Activated CD8-positive, alpha-beta memory T cell treated with anti-CD3 and anti-CD28 coated beads, Interleukin-2, amount 50 U/mL, for 24 hours (primary cell): ENCODE data around the gene WDR6.
A peak's percentile ranks its signal among the peaks of the same experiment; 100 is the strongest.

Experiments used
- DNase-seq: peaks from one replicate; pipeline ENCODE4 v3.0.0-alpha.2; 2020; ENCODE audit errors: extremely low read depth

WDR6 gene, protein sequence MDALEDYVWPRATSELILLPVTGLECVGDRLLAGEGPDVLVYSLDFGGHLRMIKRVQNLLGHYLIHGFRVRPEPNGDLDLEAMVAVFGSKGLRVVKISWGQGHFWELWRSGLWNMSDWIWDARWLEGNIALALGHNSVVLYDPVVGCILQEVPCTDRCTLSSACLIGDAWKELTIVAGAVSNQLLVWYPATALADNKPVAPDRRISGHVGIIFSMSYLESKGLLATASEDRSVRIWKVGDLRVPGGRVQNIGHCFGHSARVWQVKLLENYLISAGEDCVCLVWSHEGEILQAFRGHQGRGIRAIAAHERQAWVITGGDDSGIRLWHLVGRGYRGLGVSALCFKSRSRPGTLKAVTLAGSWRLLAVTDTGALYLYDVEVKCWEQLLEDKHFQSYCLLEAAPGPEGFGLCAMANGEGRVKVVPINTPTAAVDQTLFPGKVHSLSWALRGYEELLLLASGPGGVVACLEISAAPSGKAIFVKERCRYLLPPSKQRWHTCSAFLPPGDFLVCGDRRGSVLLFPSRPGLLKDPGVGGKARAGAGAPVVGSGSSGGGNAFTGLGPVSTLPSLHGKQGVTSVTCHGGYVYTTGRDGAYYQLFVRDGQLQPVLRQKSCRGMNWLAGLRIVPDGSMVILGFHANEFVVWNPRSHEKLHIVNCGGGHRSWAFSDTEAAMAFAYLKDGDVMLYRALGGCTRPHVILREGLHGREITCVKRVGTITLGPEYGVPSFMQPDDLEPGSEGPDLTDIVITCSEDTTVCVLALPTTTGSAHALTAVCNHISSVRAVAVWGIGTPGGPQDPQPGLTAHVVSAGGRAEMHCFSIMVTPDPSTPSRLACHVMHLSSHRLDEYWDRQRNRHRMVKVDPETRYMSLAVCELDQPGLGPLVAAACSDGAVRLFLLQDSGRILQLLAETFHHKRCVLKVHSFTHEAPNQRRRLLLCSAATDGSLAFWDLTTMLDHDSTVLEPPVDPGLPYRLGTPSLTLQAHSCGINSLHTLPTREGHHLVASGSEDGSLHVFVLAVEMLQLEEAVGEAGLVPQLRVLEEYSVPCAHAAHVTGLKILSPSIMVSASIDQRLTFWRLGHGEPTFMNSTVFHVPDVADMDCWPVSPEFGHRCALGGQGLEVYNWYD

DNA sequence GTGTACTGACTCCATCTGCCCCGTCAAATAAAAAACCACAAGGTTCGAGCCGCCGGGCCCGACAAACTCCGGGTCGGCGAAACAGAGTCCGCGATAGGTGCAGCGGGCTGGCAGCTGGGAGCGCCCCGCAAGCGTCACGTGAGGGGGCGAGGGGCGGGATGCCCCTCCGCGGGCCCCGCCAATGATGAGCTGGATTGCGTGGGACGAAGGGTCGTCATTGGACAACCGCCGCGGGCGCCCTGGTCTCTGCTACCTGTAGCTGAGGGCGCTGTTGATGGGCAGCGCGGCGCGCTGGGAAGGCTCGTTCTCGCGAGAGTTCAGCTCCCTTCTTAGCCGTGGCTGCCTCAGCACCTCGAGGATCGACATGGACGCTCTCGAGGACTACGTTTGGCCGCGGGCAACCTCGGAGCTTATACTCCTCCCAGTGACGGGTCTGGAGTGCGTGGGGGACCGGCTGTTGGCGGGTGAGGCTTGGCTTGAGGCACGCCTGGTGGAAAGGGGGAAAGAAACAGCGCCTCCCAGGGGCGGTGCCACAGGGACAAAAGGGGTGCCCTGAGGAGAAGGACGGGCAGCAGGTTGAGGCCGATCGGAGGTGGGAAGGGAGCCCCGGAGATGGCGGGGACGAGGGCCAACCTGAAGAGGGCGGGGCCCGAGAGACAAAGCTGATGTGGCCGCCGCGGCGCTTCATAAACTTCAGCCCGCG lies at the start of gene WDR6:
TSS of gene WDR6 (plus strand) at position 324 of the 703 bp plus-strand sequence. CDS start at position 365, 41 bp downstream.
- peak; percentile 96 for DNase-seq

DNA sequence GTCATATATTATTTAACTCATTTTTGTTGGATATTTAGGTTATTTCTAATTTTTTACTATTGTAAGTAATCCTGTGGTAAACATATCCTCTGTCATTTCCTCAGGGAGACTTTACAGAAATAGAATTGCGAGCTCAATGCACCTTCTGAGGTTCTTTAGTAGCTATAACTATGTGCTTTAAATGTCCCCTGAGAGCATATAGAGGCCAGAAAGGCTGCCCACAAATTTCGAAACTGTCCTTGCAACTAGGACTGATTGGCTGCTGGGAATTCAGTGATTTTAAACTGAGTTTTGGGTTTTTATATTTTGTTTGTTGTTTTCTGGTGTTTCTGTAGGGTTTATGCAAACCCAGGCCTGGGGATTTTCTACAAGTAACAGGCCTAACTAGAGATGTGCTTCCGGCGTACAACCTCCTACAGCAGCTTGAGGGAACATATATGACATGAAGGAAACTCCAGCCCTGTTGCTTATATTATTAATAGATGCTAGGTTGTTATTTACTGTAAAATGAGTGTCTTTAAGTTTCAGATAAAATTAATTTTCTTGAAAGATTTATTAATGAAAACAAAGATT lies 46.3 kb upstream of the WDR6 start:
- DNase-seq, result no peak

DNA sequence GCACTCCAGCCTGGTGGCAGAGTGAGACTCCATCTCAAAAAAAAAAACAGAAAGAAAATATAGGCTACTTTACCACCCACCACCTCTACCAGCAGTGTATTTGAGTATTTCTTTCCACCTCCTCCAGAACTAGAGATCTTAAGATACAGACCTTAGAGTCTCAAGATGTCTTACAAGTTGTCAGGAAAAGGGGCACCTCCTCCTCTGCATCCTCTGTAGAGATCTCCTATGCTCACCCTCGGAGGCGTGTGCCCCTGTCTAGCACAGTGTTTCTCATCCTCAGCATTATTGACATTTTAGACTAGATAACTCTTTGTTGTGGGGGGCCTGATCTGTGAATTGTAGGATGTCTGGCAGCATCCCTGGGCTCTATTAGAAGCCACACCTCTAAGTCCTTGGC lies 44.9 kb upstream of the WDR6 start:
- no peak for DNase-seq

DNA sequence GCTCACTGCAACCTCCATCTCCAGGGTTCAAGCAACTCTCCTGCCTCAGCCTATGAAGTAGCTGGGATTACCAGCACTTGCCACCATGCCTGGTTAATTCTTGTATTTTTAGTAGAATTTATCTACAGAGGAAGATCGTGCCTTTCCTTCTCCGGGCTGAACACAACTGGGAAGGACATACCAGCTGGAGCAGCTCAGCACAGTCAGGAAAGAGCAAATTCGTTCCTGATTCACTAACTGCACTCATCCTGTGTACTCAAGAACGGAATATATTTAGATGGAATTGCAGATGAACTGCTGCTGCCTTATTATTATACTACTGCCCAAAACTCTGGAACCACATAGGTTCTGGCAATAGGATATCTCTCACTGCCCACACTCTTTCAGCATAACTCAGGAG lies 44.3 kb upstream of the WDR6 start:
- no peak for DNase-seq

DNA sequence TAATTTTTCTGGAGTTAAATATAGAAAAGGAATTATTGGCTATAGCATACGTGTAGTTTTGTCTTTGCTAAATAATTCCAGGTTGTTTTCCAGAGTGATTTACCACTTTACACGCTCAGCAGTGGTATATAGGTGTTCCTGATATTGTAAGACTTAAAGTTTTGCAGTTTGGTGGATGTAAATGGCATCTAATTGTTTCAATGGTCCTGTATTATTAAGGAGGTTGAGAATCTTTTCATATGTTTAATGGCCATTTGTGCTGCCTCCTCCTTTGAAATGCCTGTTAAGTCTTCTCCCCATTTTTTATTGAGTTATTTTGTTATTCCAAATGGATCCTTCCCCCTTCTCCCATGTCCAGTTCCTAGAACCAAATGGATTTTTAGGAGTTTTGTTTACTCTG lies 43.6 kb upstream of the WDR6 start:
- no peak for DNase-seq

DNA sequence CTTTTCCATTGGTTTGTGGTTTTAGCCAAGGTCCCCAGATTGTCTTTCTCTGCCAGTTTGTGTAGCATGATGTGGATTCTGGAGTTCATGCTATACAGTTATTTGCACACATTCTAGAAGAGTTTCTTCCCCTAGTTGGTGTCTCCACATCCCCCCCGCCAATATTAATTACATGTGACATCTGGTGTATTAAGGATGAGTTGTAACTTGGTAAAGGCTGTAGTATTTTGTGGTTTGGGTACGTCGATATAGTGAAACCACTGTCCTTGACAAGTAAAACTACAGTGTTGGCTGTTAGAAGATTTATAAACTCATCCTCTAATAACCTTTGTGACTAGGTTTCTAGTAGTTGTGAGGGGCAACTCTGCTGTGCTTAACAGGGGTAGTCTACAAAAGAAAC lies 40.8 kb upstream of the WDR6 start:
- DNase-seq, result no peak

DNA sequence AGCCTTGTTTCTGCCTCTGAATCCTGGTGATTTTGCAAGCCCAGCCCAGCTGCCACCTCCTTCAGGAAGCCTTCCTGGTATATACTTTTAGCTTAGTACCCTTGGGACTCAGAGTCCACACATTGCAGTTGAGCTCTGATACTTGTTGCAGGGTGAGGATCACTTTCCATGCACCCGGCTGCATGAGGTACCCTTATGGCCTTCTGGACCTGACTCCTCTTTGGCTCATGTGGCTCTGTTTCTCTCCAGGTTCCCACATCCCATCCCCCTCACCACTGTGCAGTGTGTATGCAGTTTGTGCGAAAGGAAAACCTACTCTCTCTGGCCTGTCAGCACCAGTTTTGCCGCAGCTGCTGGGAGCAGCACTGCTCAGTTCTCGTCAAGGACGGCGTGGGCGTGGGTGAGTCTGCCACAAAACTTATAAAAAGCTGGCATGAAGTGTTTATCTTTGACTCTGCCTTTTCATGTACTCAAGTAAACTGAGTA lies 40.3 kb upstream of the WDR6 start:
- no peak for DNase-seq

DNA sequence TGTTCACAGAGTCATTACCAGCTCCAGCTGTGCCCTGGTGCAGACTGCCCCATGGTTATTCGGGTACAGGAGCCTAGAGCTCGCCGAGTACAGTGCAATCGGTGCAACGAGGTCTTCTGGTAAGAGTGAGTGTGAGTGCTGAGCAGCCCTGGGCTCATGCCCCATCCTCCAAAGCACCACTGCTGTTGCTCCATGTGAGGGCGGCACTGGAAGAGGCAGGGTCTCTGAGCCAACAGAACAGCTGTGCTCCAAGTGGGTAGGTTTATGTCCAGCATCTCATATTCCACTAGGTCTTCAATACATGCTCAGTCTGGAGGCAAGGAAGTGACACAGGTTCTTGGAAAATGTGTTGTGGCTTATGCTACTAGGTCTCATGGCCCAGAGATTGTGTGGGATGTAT lies 36.6 kb upstream of the WDR6 start:
- DNase-seq, result no peak

DNA sequence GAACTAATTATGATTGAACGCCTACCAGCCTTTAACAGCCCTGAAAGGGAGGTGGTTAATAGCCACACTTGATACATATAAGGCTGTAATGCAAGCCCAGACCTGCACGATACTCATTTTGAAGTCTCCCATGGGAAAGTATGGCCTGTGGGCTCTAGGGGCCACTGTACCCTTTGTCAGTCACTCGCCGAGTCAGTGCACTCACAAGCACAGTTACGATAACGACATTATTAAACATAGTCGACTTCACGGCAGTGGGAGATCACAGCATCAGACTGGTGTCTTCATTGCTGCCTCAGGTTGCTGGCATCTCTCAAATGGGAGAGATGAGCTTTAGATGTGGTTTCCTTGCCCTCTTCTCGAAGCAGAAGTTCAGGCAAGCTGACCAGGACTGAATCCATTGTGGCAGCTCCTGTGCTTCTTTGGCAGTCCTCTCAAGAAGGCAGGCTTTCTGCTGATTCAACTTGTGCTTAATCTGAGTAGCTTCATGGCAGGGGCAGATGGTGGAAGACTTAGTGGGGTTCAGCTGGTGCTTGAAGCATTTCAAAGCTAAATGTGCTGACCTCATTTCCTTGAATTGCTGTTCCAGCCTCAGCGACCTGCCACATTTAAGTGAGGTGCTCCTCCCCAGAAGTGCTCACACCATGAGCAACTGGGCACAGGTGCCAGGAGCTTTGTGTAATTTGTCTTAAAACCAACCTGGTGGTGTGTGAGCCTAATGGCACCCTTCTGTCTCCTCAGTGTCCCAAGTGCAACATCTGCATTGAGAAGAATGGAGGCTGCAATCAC lies 32.9 kb upstream of the WDR6 start:
- DNase-seq, result no peak

DNA sequence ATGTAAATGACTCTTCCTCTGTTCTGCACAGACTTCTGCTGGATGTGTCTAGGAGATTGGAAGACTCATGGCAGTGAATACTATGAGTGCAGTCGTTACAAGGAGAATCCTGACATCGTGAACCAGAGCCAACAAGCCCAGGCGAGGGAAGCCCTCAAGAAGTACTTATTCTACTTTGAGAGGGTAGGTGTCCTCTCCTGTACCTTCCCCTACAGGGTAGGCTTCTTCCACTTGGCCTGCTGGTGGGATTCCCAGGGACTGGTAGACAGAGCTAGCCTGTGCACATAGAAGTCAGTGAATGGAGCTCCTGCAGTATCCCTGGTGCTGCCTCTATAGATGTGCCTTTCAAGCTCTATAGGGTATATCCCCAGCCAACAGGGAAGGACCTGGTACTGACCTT lies 27.7 kb upstream of the WDR6 start:
- DNase-seq, result no peak

DNA sequence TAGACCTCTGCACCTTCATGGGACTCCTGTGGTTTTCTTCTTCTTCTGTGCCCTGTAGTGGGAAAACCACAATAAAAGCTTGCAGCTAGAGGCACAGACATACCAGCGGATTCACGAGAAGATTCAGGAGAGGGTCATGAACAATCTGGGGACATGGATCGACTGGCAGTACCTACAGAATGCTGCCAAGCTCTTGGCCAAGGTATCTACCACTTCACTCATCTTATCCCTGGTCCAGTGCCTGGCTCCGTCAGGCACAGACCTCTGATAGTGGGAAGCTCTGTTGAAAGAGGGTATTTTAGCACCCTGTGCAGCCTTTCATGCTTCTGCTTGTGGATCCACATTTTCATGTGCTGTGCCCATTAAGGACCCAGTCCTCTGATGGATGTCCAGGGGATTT lies 26.9 kb upstream of the WDR6 start:
- DNase-seq, result no peak

DNA sequence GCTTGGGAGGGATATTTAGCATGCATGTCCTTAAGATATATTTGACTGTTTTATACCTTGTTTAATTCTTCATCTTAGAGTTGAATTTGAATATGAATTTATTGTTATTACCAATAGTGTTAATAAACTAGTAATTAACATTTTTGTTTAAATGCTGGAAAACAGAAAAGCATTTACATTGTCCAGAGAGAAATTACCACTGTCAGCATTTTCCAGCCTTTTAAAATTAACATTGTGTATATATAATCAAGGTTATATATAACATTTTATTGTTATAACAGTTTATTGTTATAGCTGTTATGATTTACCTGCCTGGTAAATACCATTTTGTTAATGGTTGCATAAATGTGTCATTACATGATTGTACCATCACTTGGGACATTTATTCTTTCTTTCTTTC lies 25.2 kb upstream of the WDR6 start:
- no peak for DNase-seq

DNA sequence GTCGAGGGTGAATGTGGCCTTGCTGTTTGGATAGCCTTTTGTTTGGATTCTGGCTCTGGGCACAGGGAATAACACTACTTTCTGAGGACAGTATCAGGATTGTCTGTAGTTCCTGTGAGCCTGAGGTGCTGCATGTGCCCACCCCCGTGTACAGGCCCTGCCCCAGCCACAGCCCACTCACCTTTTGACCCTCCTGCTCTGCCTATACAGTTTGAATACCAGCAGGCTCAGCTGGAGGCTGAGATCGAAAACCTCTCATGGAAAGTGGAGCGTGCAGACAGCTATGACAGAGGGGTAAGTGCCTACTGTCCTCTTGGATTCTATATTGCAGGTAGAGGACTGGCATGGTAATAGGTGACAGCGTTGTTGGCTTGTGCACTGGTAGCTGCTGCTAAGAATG lies 24.5 kb upstream of the WDR6 start:
- no peak for DNase-seq

DNA sequence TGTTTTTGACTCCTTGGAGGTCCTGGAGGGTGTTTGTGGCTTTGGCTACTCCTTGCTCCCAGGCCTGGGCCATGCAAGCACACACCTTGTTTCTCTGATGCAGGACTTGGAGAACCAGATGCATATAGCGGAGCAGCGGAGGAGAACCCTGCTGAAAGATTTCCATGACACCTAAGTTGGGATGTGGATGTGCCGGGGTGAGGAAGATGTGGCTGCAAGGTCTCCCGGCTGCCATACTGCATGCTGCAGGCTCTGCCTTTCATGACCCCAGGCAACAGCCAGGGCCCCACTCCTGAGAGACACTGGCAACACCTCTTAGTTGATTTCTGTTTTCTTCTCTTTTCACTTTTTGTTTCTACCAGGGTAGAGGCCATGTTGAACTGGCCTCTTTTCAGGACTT lies 24.1 kb upstream of the WDR6 start:
- DNase-seq, result no peak

DNA sequence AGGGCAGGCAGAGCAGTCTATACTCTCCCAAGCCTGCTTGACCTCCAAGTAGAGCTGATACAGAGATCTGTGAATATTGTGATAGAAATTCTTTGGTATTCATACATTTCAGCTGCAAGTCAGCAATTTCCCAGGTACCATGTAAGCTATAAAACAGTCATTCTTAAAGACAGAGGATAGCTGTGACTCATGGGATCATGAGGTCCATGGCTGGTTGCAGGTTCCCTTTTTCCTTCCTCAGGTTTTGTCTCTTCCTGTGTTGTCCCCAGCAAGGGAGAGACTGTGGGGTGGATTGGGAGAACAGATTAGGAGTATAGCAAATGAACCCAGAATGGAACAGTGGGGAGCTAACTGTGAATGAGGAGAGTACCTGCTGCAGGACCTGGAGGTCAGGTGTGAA lies 22.5 kb upstream of the WDR6 start:
- no peak for DNase-seq

DNA sequence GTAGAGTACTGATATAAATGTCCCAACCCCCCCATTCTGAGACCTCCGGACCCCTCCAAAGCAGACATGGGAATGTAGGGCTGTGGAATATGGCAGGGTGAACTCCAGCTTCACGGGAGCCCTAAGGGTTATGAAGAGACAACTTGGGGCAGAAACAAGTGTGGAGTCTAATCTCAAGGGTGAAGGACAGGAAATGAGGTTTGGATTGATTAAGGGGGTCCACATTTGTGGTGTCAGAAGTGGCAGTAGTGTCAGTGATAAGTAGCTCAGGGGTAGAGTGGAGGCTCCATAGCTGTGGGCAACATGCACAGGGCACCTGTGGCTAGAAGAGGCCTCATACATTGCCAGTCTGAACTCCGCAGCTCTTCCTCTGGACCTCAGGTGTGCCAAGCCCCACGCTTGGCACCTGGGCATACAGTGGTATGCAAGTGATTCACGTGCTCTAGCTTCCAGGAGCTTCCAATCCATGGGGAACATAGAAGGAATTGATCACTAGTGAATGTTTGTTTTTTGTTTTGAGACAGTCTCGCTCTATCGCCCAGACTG lies 21.3 kb upstream of the WDR6 start:
- no peak for DNase-seq

DNA sequence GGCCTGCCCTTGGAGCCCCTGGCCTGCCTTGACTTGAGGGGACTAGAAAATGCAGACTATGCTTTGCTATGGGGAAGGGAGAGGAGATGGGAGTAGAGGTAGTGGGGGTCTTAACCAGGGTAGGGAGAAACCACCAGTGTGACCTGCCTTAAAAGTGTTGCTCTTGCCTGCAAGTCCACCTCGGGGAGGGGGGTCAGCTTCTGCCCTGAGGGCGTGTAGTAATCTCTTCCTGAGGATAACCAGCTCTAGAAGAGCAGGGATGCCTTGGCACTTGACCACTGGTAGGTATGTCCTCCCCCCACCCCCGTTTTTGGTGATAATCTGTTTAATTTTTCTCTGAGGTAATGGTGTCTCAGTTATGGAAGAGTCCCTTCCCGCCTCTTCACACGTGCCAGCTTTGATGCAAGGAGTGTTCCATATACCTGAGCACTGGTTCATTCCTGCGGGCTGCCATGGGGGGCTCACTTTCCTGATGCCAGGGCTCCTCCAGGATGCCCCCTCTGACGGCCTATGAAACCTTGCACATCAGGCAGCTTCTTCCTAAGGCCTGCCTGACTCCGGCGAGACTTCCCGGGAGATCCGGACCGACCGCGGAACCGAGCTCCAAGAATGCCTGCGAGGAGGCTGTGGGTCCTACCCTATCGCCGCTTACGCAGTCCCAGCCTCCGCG lies 17.9 kb upstream of the WDR6 start:
- no peak for DNase-seq

DNA sequence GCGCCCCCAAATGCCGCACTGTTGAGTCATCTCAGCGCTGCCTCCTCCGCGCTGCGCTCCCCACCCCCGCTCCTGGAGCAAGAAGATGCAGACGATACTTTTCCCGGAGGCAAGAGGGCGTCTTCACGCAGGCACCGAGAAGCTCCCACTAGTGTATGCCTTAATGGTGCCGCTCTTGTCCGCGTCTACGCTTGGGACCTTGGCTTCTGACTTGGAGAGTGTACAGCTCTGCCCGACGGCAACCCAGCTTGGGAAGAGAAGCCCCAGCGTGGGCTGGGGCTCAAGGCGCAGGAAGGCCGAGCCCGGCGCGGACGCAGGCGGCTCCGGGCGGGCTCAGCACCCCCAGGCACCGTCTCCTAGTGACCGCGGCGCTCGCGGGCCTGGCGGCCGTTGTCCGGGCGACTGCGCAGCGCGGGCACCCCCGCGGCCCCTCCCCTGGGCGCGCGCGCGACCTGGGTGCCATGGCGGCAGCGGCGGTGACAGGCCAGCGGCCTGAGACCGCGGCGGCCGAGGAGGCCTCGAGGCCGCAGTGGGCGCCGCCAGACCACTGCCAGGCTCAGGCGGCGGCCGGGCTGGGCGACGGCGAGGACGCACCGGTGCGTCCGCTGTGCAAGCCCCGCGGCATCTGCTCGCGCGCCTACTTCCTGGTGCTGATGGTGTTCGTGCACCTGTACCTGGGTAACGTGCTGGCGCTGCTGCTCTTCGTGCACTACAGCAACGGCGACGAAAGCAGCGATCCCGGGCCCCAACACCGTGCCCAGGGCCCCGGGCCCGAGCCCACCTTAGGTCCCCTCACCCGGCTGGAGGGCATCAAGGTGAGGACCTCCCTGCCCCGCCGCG lies 17.2 kb upstream of the WDR6 start, which contains the start of gene P4HTM:
TSS of gene P4HTM (plus strand) at position 446 of the 840 bp plus-strand sequence. CDS start at position 462, 16 bp downstream.
- DNase-seq, result peak; percentile 59
